Panc1 (cell line): Measurements from ENCODE around the gene IYD.

Experiments
- CTCF ChIP-seq: fragments of 450-650 bp; IDR thresholded peaks from 2 replicates; pipeline ENCODE4 v1.5.1; 2017; ENCODE audit warnings: mild to moderate bottlenecking
- POLR2AphosphoS5 ChIP-seq: IDR thresholded peaks from 2 replicates; pipeline ENCODE4 v1.6.1; 2012; ENCODE audit warnings: mild to moderate bottlenecking, low read depth, low read length, moderate library complexity

- TF ChIP-seq CTCF (no peak), POLR2AphosphoS5 (no peak)
Measured at GRCh38 chr6:150343434-150343833, 25.4 kb upstream of the IYD start.
